ENCODE results near the gene PRR27. TPM values are rescaled to one million over a fixed set of nuclear protein-coding genes. Genes with fewer than 3 reads are reported as not detected.

PRR27 gene
- total RNA-seq, 1 donor from 2014 or later: not detected

Other genes starting within 250 kb of the PRR27 start
- not detected for gene CSN1S1, start 223.2 kb upstream of the PRR27 start, total RNA-seq (ENCODE audit: unreplicated experiment)
- gene CSN2, start 188.5 kb upstream of the PRR27 start, total RNA-seq (ENCODE audit: unreplicated experiment): not detected
- not detected for gene STATH, start 158.3 kb upstream of the PRR27 start, total RNA-seq (ENCODE audit: unreplicated experiment)
- not detected for gene HTN3, start 125.8 kb upstream of the PRR27 start, total RNA-seq (ENCODE audit: unreplicated experiment)
- not detected for gene HTN1, start 103.8 kb upstream of the PRR27 start, total RNA-seq (ENCODE audit: unreplicated experiment)
- gene ODAM, start 41.5 kb downstream of the PRR27 start, total RNA-seq (ENCODE audit: unreplicated experiment): not detected
- not detected for gene FDCSP, start 71.9 kb downstream of the PRR27 start, total RNA-seq (ENCODE audit: unreplicated experiment)
- not detected for gene CSN3, start 88.4 kb downstream of the PRR27 start, total RNA-seq (ENCODE audit: unreplicated experiment)
- gene CABS1, start 180.7 kb downstream of the PRR27 start, total RNA-seq (ENCODE audit: unreplicated experiment): not detected
- gene SMR3A, start 206.5 kb downstream of the PRR27 start, total RNA-seq (ENCODE audit: unreplicated experiment): not detected
- 1.1 TPM for gene SMR3B, start 228.9 kb downstream of the PRR27 start, total RNA-seq (ENCODE audit: unreplicated experiment)
- gene OPRPN, start 243.7 kb downstream of the PRR27 start, total RNA-seq (ENCODE audit: unreplicated experiment): not detected